ENCODE results near the gene MPST.

MPST gene

DNA sequence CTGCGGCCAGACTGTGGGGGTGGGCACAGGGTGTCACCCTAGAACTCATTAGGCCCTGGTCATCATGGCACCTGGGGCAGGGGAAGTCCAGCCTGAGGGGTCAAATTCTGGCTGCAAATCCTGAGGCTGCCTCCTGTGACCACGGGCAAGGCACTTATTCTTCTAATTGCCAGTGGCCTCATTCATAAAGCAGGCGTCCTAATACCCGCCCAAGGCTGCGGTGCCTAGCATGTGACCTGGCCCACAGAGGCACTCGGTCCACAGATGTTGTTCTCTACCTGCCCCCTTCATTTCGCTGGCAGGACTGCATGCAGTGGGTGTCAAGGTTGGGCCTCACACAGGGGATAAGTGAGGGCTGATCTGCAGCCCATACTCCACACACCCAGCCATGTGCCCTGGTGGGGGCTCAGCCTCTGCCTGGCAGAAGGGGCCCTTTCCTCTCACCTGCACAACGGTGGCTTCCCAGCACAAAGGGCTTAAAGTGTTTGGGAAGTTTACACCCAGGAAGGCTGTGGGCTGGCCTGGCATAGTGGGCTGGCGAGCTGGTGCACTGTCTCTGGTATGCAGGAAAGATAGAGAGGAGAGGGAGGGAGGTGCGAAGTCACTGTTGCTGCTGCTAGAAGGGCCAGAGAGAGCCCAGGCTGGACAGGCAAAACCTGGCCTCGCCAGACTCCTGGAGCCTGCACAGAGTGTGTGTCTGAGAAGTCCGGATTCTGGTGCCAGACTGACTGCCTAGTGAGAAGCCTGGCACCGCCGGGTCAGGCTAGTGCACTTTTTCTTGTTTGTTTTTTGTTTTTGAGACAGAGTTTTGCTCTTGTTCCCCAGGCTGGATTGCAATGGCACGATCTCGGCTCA lies 3.2 kb downstream of the MPST start:
- DNase-seq (ENCODE audit: low read depth in 2 of 2), result no peak

DNA sequence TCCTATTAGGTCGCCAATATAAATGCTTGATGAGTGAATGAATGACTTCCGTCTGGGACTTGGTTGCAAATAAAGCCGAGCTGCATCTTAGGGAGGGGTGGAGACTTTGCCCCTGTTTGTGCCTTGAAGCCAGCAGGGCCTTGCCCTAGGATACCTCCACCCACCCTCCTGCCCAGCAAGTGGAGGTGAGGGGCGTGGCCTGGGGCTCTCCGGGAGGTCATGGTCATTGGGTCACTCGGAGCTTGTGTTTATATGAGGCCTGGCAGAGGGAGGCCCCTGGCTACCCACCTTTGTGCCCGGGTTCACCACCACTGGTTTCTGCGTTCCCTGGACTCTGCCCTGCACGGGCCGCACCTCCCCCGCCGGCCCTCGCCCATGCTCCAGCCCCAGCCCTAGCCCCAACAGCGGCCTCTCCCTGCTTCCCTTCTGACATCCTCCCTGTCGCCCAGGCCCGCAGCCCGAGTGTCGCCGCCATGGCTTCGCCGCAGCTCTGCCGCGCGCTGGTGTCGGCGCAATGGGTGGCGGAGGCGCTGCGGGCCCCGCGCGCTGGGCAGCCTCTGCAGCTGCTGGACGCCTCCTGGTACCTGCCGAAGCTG lies 4.3 kb downstream of the MPST start:
- no peak for DNase-seq (ENCODE audit: low read depth in 2 of 2)

DNA sequence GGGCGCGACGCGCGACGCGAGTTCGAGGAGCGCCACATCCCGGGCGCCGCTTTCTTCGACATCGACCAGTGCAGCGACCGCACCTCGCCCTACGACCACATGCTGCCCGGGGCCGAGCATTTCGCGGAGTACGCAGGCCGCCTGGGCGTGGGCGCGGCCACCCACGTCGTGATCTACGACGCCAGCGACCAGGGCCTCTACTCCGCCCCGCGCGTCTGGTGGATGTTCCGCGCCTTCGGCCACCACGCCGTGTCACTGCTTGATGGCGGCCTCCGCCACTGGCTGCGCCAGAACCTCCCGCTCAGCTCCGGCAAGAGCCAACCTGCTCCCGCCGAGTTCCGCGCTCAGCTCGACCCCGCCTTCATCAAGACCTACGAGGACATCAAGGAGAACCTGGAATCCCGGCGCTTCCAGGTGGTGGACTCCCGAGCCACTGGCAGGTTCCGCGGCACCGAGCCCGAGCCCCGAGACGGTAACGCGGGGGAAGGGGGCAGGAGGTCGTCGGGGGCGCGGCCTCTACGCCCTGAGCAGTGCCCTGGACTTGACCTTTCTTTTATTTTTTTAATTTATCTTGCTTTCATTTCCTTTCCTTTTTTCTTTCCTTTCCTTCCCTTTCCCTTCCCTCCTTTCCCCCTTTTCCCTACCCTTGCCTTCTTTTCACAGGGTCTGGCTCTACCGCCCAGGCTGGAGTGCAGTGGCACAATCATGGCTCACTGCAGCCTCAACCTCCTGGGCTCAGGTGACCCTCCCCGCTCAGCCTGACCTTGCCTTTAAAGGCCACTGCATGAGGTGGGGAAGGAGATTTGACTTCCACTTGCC lies 5.0 kb downstream of the MPST start:
- no peak for DNase-seq (ENCODE audit: low read depth in 2 of 2)

DNA sequence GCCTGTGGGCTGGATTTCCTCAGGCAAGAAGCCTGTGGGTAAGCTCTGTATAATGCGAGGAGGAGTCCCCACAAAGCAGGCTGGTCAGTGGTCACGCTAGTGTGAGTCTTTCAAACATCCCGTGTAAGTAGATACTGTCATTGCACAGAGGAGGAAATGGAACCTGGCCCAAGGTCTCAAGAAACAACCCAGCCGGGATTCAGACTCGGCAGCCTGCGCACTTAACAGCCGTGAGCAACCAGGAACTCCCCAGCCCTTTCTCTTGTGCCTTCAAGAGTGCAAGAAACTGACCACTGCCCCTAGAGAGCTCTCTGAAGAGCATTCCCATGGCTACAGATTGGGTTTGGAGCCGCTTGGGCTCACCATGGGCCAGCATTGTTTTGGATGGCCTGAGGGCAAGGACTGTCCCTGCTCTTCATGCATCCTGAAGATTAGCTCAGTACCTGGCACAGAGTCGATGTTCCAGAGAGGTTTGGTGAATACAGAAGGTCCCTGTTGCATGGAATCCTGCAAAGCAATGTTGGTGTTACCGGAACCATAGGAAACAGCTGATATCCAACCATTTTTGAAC lies 6.0 kb downstream of the MPST start:
- no peak for DNase-seq (ENCODE audit: low read depth in 2 of 2)

DNA sequence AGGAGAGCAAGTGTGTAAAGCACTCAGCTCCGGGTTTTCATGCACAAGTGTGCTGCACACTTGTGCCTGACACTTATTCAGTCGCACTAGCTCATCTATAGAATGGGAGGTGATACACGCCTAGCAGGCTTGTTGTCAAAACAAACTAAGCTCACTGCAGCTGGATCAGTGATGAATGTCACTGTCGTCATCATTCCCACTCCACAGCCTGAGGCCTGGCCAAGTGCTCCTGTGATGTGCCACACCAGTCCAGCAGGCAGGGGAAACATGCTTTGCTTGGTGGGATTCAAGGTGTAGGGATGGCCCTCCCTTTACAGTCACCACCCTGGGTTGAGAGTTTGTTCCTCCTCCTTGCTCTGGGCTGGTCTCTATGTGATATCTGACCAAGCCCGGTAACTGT lies 6.8 kb downstream of the MPST start:
- no peak for DNase-seq (ENCODE audit: low read depth in 2 of 2)

DNA sequence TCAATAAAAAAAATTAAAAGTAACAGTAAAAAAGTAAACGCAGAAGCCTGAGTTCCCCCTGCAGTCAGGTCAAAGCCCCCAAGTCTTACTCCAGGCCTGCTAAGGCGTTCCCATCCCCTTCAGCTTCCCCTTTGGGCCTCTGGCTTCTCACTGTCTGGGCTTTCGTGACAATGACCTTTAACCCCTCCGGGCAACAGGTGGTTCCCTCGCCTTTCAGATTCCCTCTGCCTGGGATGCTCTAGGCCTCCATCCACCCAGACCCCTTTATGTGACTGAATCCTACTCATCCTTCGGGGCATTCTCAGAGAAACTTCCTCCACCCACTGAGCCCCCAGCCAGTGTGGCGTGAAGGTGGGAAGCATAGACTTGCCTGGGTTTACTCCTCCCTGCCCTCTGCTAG lies 8.0 kb downstream of the MPST start:
- no peak for DNase-seq (ENCODE audit: low read depth in 2 of 2)

DNA sequence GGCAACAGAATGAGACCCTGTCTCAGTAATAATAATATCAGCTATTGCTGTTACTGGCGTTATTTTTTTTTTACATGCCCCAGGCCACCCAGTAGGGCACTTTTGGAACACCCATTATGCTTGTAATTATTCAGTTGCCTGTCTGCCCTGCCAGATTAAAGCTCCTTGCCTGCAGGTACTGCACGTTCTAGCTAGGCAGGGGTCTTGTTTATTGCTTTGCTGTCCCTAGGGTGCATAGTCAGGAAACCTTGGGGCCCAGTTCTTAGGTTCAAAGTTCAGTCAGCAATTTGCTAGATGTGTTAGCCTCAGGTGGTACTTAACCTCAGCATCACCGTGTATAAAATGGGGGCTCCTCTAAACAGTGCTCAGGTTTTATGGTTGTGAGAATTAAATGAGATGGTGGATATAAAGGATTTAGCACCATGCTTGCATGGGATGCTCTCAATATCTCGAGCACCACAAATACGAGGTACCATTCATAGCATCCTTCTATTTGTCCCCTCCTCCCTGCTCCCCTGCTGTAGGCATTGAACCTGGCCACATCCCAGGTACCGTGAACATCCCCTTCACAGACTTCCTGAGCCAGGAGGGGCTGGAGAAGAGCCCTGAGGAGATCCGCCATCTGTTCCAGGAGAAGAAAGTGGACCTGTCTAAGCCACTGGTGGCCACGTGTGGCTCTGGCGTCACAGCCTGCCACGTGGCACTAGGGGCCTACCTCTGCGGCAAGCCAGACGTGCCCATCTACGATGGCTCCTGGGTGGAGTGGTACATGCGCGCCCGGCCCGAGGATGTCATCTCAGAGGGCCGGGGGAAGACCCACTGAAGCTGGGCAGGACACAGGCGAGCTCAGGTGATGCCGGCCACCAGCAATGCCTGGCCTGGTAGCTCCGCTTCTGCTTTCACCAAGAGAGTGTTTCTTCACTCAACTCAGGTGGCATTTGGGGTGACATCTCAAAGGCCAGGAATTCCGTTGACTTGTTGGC lies 9.4 kb downstream of the MPST start:
- DNase-seq (ENCODE audit: low read depth in 2 of 2), result no peak

DNA sequence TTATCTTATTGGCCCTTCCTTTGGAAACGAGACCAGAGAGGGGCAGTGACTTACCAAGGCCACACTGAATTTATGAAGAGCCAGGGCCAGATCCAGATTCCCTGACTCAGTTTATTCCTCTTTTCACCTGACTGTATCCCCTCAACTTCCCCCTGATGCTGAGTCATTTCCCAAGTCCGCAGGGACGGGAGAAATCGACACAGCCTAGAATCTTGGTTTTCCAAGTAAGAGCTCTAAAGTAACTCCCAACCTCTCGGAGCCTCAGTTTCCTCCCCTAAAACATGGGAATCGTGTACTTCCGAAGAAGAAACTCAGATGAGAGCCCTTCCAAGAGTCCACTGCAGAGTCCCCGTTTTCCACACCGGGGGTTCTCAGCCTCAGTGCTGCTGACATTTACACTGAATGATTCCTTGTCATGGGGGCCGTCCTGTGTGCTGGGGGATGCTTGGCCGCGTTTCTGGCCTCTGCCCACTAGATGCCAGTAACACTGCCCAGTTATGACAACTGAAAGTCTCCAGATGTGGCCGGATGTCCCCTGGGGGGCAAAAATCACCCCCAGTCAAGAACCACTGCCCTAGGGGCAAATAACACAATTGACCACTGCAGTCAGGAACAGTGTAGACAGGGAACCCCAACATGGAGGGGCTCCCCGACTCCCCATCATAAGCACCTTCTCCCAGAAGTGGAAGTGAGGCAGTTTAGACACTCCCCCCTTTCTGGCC lies 11.2 kb downstream of the MPST start:
- no peak for DNase-seq (ENCODE audit: low read depth in 2 of 2)

DNA sequence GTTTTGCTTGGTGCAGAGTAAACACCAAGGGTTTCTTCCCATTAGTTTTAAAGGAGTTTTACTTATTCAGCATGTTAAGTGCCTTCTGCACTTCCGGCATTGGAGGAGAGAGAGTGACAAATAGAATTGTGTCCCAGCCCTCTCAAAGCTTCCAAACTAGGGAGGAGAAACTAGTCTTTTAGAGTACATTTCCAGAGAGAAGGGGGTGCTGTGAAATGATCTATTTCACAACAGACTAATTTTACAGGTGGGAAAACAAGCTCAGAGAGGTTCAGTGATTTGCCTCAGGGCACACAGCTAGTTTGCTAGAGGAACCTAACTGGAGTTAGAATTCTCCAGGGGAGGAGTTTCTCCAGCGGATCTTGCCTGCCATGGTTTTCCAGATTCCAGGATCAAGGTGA lies 12.6 kb downstream of the MPST start:
- no peak for DNase-seq (ENCODE audit: low read depth in 2 of 2)

DNA sequence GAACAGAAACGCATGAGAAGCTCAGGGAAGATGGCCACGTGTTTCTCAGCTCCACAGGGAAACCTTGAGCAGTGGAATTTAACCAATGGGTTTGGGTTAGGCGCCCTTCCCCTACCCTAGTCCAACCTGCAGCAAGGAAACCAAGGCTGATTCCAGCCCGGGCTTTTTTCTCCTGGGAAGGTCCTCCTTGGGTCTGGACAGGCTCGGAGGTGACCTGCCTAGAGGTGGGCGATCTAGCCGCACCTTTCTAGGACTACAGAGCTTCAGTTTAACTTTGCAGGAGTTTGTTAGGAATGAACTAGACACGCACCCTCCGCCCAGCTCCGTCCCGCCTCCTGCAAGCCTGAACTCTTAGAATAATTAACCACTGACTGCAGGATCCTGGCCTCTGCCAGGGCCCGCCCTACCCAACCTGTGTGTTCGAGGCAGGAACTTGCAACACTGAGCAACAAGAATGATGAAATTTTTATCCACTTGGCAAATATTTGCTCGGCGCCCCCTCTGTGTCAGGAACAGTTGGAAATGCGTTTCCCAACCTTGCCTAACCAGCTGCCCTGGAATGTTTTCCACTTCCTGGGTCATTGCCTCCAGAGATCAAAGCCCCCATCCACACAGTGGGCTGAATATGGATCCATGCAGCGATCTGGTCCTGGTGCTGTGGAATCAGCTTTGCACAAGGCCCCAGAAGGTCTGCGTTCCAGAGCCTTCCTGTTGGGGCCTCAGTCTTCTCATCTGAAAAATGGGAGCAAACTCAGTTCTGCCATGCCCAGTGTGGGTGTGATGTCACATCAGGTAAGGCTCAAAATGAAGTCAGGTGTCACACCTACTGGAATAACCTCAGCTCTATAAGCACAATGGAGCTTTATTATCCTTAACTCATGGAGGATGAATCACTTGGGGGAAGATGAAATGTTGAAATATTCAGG lies 13.3 kb downstream of the MPST start:
- peak; percentile 55 to 62 for DNase-seq (ENCODE audit: low read depth in 2 of 2)

DNA sequence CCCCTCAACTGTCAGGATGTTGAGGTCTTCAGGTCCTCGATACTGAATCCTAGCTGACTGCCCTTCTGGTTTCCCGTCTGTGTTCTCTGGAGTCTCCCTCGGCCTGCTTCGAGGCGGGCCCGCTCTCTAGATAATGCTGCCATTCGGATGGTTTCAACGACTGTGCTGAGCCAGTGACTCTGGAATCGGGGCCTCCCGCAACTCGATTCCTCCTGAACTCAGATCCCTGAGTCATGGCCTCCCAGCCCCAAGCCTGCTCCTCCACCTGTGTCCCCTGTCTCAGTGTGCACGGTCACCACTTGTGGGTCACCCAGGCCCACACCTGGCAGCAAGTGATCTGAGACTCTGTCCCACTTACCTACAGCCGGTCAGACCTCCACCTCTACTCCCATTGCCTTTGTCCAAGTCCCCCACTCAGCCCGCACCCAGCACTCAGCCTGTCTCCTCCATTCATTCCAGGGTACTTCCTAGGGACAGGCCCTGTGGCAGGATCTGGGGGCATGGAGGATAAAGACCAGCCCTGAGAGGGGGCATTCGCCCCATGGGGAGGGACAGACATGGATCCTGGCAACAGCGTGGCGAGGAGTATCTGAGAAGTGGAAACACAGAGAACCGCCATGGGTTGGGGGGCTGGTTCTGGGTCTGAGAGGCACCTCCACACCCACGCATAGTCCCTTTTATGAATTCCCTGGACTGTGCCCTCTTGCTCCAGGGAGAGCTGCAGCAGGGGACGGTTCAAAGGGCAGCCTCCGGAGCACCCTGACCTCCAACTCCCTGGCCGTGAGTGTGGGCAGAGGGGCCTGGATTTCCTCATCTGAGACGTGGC lies 14.3 kb downstream of the MPST start:
- no peak for DNase-seq (ENCODE audit: low read depth in 2 of 2)

DNA sequence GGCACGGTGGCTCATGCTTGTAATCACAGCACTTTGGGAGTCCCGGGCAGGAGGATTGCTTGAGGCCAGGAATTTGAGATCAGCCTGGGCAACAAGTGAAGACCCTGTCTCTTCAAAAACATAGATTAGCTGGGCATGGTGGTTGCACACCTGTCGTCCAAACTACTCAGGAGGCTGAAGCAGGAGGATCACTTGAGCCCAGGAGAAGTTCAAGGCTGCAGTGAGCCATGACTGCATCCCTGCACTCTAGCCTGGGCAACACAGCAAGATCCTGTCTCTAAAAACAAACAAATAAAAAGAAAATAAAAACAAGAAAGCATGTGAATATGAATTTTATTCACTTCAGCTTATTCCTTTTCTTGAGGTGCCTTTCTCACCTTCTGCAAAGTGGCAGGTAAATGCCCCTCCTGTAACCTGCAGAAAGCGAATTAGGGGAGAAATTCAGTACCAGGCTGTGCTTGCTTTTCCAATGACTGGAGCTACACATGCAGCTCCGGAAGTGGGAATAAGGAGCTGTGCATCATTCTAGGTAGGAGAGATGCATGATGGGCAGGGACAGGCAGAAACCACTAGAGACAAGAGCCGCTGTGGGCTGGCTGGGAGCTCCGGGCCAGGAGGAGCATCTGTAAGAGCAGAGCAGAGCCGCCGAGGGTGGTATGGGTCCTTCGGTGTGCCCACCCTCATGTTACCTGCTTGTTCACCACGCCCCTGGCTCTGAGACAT lies 17.3 kb downstream of the MPST start:
- DNase-seq (ENCODE audit: low read depth in 2 of 2), result no peak

DNA sequence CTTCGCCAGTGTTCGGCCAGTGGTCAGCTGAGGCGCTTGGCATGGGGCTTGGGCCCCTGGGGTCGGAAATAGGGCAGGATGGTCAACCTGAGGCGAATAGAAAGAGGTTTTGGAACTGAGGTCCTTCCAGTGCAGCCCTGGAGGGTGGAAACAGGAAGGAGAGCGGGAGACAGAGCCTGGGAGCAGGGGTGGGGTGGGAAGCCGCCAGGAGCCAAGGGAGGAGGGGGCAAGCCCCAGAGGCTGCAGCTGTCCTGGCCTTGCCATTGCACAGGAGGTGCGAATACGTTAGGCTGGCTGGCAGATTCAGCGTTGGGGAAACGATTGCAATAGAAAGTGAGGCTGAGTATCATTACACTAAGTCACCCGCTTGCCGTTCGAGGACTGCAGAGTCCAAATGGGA lies 18.1 kb downstream of the MPST start:
- no peak for DNase-seq (ENCODE audit: low read depth in 2 of 2)

DNA sequence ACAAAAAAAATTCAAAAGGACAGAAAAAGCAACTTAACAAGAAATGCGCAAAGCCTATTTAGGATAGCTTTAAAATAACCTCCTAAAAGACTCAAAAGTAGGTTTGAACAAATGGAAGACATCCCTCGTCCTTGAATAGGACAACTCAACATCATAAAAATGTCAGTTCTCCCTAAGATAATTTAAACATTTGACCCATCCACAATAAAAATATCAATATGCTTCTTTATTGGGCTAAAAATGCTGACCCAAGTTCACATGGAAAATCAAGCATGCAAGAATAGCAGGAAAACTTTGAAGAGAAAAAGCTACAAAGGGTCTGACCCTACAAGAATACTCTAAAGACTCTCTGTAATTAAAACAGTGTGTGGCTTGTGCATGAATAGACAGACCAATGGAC lies 19.9 kb downstream of the MPST start:
- DNase-seq (ENCODE audit: low read depth in 2 of 2), result no peak

DNA sequence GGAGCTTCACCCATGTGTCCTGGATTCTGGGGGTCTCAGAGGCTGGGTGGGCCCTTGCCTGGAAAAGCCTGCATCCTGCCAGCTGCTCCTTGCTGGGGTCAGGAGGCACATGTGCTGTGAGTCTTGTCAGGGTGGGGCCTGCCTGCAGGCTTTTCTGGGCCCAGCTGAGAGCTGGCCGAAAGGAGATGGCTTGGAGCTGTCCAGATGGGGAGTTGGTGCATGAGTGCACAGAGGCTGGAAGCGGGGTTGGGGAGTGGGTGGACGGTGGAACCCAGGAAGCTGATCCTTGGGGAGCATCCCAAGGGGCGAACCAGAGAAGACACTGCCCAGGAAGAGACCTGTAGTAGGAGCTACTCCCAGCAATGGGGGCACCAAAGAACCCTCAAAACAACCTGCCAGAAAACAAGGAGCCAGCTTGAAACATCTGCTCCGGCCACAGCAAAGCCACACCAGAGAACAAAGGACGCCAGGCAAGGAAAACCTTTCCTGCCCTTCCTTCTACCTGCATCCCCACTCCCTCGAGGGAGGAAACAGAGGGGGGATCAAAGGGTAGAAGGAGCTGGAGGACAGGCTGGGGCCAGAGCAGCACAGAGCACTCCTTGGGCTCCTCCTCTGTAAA lies 23.8 kb downstream of the MPST start:
- DNase-seq (ENCODE audit: low read depth in 2 of 2), result no peak

DNA sequence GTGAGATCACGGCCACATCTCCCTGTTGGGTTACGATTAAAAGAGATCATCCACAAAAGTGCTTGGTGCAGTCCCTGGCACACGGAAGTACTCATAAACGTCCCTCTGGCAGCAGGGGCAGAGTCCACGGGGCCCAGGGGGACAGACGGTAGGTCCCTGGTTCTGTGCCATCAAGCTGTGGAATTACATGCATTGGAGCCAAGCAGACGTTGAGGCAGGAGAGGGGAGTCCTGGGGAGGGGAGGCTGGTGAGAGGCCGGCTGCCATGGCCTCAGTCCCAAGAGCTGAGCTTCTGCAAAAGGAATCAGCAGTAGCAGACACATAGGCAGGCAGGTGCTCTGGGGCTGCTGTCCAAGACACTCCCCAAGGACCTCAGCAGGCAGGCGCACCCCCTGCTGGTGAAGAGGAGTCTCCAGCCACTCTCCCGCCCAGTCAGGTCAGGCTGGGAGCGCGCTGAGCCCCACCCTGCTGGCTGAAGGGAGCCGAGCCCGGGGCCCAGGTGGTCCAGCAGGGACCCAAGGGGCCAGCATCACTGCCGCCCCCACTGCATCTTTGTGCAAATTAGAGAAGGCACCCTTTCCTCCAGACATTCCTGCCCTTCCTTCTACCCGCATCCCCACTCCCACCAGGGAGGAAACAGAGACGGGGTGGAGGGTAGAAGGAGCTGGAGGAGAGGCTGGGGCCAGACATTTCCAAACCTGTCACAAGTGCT lies 24.4 kb downstream of the MPST start:
- no peak for DNase-seq (ENCODE audit: low read depth in 2 of 2)
